NCI-H510A (cell line): ENCODE data around the gene PTPRK.
"Not testable (repeated sequence)": the region's sequence is repeated elsewhere in the genome, so short reads cannot be mapped to it uniquely, and the experiment has no call there.

Experiments used
- DNase-seq: peaks from one replicate; lab custom pipeline; 2025; lab: John Stamatoyannopoulos, UW

The PTPRK gene

DNA sequence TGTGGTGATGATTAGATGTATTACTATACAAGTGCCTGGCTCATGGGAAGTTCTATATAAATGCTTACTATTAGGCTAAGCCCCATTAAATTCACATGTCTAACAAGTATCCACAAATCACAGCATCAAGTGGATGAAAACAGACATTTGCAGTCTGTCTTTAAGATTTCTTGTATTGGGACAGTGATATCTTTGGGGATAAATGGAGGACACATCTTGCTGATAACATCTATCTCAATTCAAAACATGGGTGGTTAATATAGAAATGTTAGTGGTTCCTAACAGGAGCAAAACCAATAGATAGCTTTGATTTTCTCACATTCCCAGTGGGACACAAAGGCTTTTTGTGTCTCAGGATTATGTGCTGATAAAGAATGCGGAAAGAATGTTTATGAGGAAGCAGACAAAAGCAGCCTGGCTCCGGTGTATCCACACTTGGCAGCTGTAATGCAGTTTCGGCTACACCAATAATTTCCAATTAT, 29.3 kb downstream of the PTPRK start:
- no peak for DNase-seq

DNA sequence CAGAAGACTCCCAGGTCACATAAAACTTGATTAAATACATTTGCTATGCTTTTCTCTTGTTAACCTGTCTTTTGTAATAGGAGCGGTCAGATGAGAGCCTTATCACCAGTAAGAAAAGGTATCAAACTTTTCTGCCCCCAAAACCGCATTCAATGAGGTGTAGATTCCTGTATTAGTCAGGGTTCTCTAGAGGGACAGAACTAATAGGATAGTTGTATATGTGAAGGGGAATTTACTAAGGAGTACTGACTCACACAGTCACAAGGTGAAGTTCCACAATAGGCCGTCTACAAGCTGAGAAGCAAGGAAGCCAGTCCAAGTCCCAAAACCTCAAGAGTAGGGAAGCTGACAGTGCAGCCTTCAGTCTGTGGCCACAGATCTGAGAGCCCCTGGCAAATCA, 32.7 kb downstream of the PTPRK start:
- no peak for DNase-seq

DNA sequence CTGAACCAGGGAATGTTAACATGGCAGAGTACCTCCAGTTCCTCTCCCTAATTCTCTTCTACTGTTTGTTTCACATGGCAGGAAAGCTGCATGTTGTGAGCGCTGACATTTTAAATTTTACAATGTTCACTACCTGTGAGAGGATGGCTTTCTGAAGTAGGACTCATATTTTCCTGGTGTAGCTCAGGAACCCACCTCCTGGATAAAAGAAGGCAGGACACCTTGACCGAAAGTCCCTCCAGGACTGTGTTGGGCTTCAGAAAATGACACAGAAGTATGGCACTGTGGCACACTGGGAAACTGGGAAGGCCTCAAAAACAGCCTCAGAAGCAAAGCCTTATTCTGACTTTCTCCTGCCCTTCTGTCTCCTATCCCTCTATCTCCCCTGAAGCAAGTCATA, 33.3 kb downstream of the PTPRK start:
- DNase-seq: no peak

DNA sequence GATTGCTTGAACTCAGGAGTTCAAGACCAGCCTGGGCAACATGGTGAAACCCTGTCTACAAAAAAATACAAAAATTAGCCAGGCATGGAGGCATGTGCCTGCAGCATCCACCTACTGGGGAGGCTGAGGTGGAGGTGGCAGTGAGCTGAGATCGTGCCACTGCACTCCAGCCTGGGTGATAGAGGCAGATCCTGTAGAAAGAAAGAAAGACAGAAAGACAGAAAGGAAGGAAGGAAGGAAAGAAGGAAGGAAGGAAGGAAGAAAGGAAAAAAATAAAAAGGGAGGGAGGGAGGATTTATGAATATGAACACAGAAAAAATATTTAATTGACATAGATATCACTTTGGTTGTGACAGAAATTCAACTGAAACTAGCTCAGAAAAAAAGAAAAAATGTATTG, 33.8 kb downstream of the PTPRK start:
- DNase-seq: not testable (repeated sequence)

DNA sequence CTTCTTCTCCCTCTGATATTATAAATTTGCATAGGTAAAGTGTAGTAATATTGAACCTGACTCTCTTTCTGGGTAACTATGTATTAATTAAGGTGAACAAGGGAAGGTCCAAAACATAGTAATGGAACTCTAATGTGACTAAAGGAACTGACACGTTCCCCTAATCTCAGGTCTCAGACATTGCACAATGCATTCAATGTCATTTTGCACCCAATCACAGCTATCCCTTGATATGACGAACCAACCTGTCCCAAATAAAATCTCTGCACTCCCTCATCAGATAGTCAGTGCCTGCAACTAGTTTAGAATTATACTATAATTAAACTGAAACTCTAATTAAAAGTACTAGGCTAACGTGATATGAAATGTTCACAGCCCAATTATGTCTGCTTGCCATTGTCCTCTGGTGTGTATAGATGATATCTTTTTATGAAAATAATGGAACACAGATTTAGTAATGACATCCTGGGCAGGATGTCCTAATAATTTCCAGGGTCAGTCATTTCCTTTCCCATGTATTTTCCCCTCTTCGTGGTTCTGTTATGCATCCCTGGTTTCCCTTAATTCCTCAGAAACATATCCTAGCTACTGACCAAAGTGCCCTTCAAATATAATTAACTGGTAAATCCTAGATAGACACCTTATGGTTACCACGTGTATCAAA, 36.8 kb downstream of the PTPRK start:
- DNase-seq: no peak

DNA sequence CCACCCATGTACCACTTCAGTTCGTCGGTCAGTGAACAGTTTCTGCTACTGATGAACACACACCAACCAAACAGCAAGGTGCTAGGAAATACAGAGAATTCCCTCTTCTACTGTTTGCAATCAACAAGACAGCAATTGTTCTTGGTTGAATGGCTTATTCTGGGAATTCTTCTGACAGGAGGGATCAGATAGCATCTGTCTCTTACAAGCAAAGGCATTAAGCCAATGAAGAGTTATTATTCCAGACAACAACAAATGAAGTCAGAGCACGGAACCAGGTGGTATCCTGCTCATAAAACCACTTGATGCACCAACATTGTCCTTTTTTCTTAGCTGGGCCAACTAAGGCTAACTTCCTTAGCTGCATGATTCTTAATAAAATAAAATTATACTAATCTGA, 37.8 kb downstream of the PTPRK start:
- no peak for DNase-seq

DNA sequence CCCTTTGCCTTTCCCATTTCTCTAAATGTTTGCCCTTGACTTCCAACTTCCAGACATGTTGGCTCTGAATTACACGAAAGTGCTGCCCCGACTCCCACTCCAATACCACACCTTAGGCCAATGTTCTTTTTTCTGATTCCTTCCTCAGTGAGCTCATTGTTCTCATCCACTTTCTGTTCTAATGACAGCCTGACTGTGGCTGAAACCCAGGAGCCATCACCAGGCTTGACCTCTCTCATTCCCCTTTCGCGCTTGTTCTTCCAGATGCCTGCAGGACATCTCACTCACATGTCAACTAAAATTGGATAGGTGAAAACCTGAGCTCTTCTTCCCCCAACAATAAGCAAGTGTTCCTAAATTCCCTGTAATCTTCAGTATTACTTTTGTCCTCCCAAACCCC, 40.4 kb downstream of the PTPRK start:
- no peak for DNase-seq

DNA sequence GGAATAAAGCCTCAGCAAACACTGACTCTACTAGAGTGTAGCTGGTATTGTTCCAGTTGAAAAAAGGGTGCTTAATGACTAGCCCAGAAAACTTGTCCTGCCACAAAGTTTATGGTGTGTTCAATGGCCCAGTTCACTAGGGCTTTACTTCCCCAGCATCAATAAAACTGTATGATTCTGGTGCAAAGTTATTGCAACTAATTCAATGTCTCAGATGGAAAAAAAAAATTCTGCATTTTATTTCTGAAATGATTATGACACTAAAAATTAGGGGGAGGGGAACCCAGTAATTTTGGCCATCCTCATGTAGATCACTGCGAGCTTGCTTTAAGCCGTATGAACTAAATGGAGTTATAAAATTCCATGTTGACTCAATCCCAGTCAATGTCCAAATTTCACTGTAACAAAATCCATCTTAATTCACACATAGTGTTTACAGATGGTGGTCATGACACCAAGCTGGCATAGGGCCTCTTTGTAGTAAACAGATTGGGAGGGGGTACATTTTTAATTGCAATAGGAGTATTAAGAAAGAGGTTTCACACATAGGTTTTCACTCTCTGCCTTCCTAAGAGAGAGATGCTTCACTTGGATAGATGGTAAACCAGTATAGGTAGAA, 41.2 kb downstream of the PTPRK start:
- DNase-seq: no peak

DNA sequence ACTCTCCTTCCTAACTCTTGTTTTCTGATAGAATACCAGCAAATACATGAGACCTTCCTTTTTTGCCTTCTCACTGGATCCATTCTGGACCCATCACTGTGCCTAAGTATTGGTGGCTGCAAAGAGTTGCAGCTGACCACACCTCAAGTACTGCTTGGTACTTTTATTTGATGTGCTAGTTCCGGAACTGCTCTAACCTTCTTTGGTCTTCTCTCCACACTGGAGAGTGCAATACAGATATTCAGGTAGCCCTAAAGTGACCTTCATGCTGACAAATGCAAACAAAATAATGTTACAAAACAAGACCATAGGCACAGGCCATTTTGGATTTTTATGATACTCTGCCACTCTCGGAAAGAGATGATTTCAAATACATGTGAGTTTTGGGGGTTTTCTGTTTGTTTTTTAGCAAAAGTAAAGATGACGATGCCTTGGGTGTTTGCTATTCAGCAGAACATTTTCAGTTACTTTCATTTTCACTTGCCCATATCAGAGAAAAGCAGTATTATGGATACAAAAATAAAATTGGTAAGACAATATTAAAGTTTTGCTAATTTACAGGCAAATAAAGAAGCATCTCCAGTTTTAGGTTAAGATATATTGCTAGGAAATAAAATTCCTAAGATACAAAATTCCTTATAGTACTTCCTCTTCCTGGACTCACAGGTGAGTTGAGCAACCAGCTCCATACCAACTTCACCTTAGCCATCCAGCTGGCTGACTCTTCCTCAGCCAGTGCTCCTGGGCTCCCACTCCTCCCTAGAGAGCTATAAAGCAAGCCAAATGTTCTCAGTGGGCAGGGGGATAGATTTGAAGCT, 42.0 kb downstream of the PTPRK start:
- no peak for DNase-seq

DNA sequence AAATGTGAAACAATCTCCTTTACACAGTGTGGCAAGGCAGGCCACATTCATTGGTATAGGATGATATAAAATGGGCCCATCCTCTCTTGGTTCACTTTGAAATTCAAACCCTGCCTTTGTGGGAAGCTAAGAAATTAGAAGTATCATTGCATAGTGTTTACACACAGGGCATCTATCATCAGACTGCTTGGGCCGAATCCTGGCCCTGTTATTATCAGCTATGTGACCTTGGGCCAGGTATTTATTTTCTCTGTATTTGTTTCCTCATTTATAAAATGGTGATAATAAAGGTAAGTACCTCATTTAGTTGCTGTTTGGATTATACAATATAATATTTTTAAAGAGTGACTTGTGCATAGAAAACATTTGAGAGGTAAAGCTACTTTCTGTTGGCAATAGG, 45.5 kb downstream of the PTPRK start:
- no peak for DNase-seq

DNA sequence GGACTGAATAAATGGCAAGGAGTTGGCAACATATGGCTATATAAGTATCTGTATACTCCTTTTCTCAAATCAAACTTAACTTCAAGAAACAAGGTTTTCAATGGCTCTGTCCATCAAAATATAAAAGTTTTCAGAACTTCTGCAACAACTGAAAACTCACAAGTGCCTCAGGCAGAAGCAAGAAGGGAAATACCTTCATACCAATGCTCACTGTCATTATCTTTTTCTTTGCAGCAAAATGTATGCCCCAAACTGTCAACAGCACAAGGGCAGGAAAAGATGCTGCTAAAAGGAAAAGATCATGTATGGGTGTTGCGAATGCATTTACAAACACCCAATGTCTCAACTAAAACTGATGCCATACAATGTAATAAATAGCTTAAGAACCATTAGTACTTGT, 45.9 kb downstream of the PTPRK start:
- no peak for DNase-seq

DNA sequence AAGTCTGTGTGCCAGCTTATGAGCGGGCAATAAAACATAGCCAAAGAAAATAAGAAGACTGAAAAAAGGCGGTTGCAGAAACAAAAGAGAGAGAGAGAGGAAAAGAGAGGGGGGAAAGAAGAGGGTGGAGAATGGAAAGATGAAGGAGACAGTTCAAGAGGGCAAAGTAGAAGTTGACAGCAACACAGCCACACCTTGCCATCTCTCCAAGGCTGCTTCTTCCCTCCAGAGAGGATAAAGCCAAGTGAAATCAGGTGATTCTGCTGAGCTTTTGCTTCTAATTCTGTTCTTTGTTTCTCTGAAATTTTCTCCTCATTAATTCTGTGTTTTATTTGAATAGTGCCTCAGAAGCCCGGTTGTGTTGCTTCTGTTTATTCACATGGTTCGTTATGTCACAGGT, 48.5 kb downstream of the PTPRK start:
- DNase-seq: no peak

DNA sequence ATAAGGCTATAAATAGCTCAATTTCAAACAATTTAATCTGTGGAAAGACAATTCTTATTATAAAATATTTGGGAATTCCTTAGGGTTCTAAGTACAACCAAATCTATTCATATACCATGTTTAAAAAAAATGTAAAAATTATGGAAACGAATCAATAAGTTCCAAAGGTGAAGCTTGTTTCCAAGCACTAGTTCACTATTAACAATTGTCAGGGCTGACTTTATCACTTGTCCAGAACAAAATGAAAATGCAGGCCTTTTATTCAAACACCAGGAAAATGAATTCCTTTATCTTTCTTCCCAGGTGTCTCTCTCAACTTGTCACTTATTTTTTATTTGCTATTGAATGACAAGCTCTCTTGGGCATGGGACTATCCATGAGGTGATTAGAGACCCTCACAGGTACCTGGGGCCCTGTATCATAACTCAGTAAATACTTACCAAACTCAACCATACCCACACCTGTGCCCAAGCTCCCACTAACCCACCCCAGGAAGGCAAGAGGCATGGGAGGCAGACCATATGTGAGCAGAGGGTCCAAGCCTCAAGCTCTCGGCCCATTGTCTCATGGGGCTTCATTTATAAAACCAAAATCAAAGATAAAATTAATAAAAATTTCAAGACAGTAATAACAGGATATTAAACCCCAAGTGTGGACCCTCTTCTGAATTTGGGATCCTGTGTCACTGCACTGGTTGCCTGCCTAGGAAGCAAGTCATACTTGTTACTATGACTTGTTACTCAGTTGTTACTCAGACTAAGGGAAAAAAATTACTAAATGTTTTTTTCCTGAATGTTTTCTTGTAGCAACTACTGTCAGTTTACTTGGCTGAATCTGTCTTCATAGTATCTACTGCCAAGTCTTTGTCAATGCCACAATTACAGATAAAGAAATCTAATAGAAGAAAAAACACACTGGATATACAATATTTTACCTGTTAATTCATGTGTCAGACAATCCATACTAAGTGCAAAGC, 54.7 kb downstream of the PTPRK start:
- no peak for DNase-seq

DNA sequence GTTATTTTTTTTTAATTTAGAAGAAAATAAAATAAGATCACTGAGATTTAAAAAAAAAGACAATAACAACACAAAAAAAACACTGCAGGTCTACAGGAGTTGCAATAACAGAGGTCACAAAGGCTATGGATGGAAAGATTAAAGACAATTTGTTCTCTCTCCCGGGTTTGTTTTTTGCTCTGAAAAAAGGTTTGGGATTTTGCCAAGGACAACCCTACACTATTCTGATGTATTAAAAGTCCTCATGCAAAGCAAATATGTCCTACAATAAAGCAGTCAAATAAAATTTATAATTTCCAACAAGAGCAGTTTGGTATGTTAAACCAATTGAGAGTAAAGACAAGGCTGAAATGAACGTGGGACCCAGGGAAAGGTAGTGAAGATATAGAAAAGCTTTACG, 55.6 kb downstream of the PTPRK start:
- DNase-seq: no peak

DNA sequence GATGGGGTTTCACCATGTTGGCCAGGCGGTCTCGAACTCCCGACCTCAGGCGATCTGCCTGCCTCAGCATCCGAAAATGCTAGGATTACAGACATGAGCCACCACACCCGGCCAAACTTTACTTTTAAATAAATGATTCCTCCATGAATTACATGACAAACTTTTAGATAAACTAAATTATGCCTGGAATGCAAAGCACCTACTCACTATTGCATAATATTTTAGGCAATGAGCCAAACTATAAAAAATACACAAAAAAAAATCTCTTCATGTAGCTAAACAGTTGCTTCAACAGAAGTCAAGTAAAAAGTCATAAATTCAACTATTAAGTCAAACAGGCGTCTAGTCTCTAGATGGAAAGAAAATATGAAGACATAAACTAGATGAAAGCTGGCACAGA, 56.5 kb downstream of the PTPRK start:
- DNase-seq: no peak

DNA sequence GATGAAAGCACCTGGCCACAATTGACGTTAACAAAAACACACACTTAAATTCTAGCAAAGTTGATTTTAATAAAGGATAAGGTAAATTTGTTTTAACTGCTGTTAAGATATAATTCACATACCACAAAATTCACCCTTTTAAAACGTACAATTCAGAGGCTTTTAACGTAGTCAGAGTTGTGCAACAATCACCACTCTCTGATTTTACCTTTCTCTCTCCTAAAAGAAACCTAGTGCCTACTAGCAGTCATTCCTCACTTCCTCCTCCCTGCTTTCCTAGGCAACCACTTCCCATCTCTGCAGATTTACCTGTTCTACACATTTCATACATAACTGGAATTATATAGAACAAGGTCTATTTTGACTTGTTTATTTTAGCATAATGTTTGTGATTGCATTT, 58.9 kb downstream of the PTPRK start:
- no peak for DNase-seq

DNA sequence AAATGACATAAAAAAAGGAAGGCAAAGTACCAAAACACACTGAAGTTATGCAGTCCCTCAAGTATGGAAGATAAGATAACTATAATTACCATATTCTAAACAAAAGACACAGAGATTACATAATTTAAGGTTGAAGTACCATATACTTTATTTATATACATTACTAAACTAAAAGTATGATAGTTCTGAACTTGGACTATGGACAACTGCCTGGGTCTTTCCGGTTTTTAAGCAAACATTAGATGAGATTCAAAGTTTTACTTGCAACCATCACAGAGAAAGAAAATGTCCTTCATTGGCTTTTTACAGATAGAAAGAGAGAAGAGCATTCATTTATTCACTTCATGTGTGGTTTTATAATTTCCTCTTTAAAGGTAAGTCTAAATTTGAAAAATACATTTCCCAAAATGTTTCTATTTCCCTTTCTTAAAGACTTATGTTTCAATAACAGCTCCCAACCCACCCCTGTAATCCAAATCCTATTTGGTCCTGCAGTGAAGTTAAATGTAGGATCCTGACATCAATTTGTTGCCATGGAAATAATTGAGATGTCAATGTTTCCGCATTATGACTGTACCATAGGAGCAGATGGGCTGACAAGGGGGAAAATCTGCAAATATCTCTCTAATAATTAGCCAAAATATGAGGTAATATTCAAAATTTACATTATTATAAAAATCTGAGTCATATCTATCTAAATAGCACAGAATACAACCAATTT, 63.7 kb downstream of the PTPRK start:
- DNase-seq: no peak

DNA sequence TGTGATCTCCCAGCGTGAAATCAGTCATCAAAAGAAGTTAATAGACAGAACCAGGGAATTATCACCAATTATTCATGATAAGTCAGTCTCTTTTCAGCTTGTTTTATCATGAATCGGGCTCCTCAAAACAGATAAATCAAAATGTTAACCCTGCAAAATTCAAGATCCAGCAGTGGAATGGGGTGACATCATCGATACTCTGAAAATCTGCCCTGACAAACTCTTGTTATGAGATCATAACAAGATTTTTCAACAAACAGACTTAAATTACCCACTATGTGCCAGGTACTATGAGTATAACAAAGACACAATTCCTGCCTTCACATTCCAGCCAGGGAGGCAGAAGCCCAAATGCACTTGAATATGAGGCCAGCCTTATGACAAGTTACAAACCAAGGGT, 64.4 kb downstream of the PTPRK start:
- DNase-seq: no peak

DNA sequence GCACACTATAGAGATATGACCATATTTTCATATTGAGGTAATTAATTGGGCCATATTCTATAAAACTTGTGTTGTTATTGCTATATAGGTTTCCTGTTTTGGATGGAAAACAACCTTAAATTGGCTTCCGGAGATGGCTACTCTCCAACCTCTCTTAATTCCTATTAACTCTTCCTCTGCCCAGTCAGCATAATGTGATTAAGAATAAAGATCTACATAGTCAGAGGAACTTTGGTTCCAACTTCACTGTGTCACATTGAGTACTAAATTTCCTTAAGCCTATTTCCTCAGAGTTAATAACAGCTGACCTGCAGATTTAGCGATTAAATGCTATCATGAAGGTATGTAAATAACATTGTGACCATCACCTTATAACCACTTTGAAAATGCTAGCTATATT, 67.7 kb downstream of the PTPRK start:
- no peak for DNase-seq

DNA sequence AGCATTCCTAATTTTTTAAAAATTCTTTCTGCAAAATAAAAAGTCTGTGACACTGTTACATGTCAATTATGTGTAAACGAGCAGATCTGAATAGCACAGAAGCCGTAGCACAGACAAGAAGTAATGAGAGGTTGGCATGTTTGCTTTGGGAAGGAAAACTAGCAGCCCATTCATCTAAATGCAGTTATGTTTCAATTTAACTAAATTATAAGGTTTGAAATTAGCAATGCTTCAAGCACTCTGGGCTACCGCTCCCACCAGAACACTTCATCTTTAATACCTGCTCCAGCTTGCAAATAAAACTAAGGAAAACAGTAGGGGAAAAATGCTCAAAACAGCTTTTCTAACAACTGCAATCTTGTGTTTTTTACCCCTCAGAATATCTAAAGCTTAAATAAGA, 73.9 kb downstream of the PTPRK start:
- no peak for DNase-seq

DNA sequence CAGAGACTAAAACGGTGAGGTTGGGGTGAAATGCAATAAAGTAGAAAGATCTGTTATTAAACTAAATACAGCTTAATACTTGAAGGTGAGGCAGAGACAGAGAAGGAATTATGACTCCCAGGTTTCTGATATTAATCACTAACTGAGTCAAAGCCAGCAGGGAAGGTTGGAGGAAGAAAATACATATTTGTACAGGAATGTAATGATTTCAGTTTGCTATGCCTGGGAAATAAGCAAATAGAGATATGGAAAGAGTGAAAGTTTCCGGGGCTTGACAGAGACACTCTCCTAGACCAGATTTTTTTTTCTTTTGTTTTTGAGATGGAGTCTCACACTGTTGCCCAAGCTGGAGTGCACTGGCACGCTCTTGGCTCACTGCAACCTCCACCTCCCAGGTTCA, 76.8 kb downstream of the PTPRK start:
- DNase-seq: no peak
